ENCODE data around the gene TUBGCP2. TPM values are rescaled to one million over a fixed set of nuclear protein-coding genes. Genes with fewer than 3 reads are reported as not detected.

The TUBGCP2 gene
- total and polyA plus RNA-seq, 11 donors, result 33.5 to 49.5 (median 38.2) TPM

GRCh38 chr10:133229265-133230043, 79.2 kb downstream of the TUBGCP2 start:
- Histone ChIP-seq H3K27me3 (peaks cover 52 to 91% (median 74%) of the 10 kb centered on the region in 9 donors), H3K4me1 (peaks cover 0 to 18% (median 0%) of the 10 kb centered on the region in 12 donors), H3K36me3 (no peaks in the 10 kb centered on the region), H3K4me3 (peak overlapping the region in 1 of 12 donors; percentile 17), H3K27ac (no peak overlapping the region), H3K9me3 (no peaks in the 10 kb centered on the region)
- DNase-seq (no peak), ATAC-seq (no peak)
- TF ChIP-seq CTCF (IDR thresholded peaks at IDR 0.05), result no peak
- no peak for TF ChIP-seq POLR2A (IDR thresholded peaks at IDR 0.05)
- intact Hi-C loops (cut with DNase I), result no loop called here
- 4 to 6% (median 5%) methylated on average over 42 to 58 of the region's 58 CpGs for WGBS, 4 donors

MicroRNAs within 50 kb of the gene (microRNA counts, 767-probe panel; counts per million panel counts)
- 0 to 71.6 counts per million in 2 donors for microRNA hsa-miR-202-3p

Small RNAs within 50 kb of the gene (microRNA-seq; reads per million reads assigned to microRNA genes)
- 0 to 4.6 (median 0.59) reads per million in 4 donors for gene MIR202

Other genes with a start within 250 kb of the TUBGCP2 start
- under 1 TPM in 2 of 9 donors, not detected in 7; 0.13 to 0.19 TPM for gene ADGRA1, start 220.9 kb downstream of the TUBGCP2 start, total RNA-seq
- under 1 TPM in 1 of 2 donors, not detected in 1; 0.03 TPM for gene ADGRA1, start 220.9 kb downstream of the TUBGCP2 start, polyA plus RNA-seq
- 1 to 10 TPM in 1 of 9 donors, under 1 TPM in 6, not detected in 2; 0.05 to 2.9 (median 0.13) TPM for gene KNDC1, start 148.7 kb downstream of the TUBGCP2 start, total RNA-seq
- under 1 TPM in 1 of 2 donors, not detected in 1; 0.04 TPM for gene KNDC1, start 148.7 kb downstream of the TUBGCP2 start, polyA plus RNA-seq
- not detected for gene UTF1, start 78.7 kb downstream of the TUBGCP2 start, total RNA-seq
- gene UTF1, start 78.7 kb downstream of the TUBGCP2 start, polyA plus RNA-seq, result not detected
- gene VENTX, start 71.0 kb downstream of the TUBGCP2 start, total RNA-seq, result 1 to 10 TPM in 1 of 9 donors, under 1 TPM in 8; 0.29 to 2.3 (median 0.56) TPM
- under 1 TPM; 0.58 to 0.99 TPM for gene VENTX, start 71.0 kb downstream of the TUBGCP2 start, polyA plus RNA-seq
- 10 to 100 TPM in 1 of 9 donors, 1 to 10 TPM in 8; 1.2 to 10.3 (median 2.6) TPM for gene ADAM8, start 32.0 kb downstream of the TUBGCP2 start, total RNA-seq
- 1 to 10 TPM in 1 of 2 donors, under 1 TPM in 1; 0.50 to 1.2 TPM for gene ADAM8, start 32.0 kb downstream of the TUBGCP2 start, polyA plus RNA-seq
- gene ZNF511, start within 50 bp of the TUBGCP2 start, total RNA-seq, result 10 to 100 TPM; 34.5 to 53.3 (median 40.5) TPM
- gene ZNF511, start within 50 bp of the TUBGCP2 start, polyA plus RNA-seq, result 10 to 100 TPM; 44.5 to 80.4 TPM
- 1 to 10 TPM in 1 of 9 donors, not detected in 8; 1.7 TPM for gene CALY, start 28.0 kb upstream of the TUBGCP2 start, total RNA-seq
- gene CALY, start 28.0 kb upstream of the TUBGCP2 start, polyA plus RNA-seq, result not detected
- gene PRAP1, start 38.5 kb upstream of the TUBGCP2 start, total RNA-seq, result not detected
- gene PRAP1, start 38.5 kb upstream of the TUBGCP2 start, polyA plus RNA-seq, result not detected
- 10 to 100 TPM in 2 of 9 donors, 1 to 10 TPM in 7; 4.3 to 24.1 (median 8.0) TPM for gene FUOM, start 49.1 kb upstream of the TUBGCP2 start, total RNA-seq
- gene FUOM, start 49.1 kb upstream of the TUBGCP2 start, polyA plus RNA-seq, result 10 to 100 TPM in 1 of 2 donors, 1 to 10 TPM in 1; 8.6 to 16.0 TPM
- gene ECHS1, start 64.5 kb upstream of the TUBGCP2 start, total RNA-seq, result 100 to 1,000 TPM; 148 to 303 (median 201) TPM
- gene ECHS1, start 64.5 kb upstream of the TUBGCP2 start, polyA plus RNA-seq, result 100 to 1,000 TPM; 132 to 217 TPM
- 1 to 10 TPM; 2.1 to 7.3 (median 3.4) TPM for gene PAOX, start 70.4 kb upstream of the TUBGCP2 start, total RNA-seq
- 1 to 10 TPM; 2.9 to 4.7 TPM for gene PAOX, start 70.4 kb upstream of the TUBGCP2 start, polyA plus RNA-seq
- gene MTG1, start 85.3 kb upstream of the TUBGCP2 start, total RNA-seq, result 10 to 100 TPM; 11.6 to 29.5 (median 18.1) TPM
- gene MTG1, start 85.3 kb upstream of the TUBGCP2 start, polyA plus RNA-seq, result 10 to 100 TPM; 24.8 to 34.2 TPM
- under 1 TPM in 3 of 9 donors, not detected in 6; 0.11 to 0.25 (median 0.13) TPM for gene SPRN, start 115.8 kb upstream of the TUBGCP2 start, total RNA-seq
- gene SPRN, start 115.8 kb upstream of the TUBGCP2 start, polyA plus RNA-seq, result under 1 TPM; 0.04 to 0.11 TPM
- 1 to 10 TPM in 1 of 9 donors, under 1 TPM in 8; 0.08 to 1.3 (median 0.34) TPM for gene SCART1, start 145.1 kb upstream of the TUBGCP2 start, total RNA-seq
- gene SCART1, start 145.1 kb upstream of the TUBGCP2 start, polyA plus RNA-seq, result under 1 TPM; 0.18 to 0.46 TPM
- gene CYP2E1, start 218.5 kb upstream of the TUBGCP2 start, total RNA-seq, result 1 to 10 TPM in 4 of 9 donors, under 1 TPM in 3, not detected in 2; 0.77 to 2.2 (median 1.1) TPM
- gene CYP2E1, start 218.5 kb upstream of the TUBGCP2 start, polyA plus RNA-seq, result under 1 TPM; 0.43 to 0.46 TPM

All from heart left ventricle (tissue), 16 donors.